Progenitor cell of endocrine pancreas (in vitro differentiated cells): ENCODE data around the gene GRIP1. TPM values are rescaled to one million over a fixed set of nuclear protein-coding genes. Genes with fewer than 3 reads are reported as not detected.

Source experiments
- DNase-seq: peaks from one replicate; pipeline ENCODE4 v3.0.0; 2021; ENCODE audit warnings: low spot score; ENCODE audit not compliant: unreplicated experiment
- H3K27ac Mint-ChIP-seq: 2 replicates; pipeline ENCODE4 v1.8.0; 2021; ENCODE audit warnings: mild to moderate bottlenecking, moderate library complexity, mixed read lengths
- H3K27me3 Mint-ChIP-seq: 2 replicates; pipeline ENCODE4 v1.8.0; 2021; ENCODE audit warnings: mixed read lengths
- H3K36me3 Mint-ChIP-seq: 2 replicates; pipeline ENCODE4 v1.8.0; 2022; ENCODE audit warnings: mixed read lengths; ENCODE audit not compliant: insufficient read depth
- H3K4me1 Mint-ChIP-seq: 2 replicates; pipeline ENCODE4 v1.8.0; 2021; ENCODE audit warnings: low read depth, mixed read lengths
- H3K4me3 Mint-ChIP-seq: 2 replicates; pipeline ENCODE4 v1.8.0; 2021; ENCODE audit warnings: low read depth, mild to moderate bottlenecking, moderate library complexity, mixed read lengths
- H3K9me3 Mint-ChIP-seq: 2 replicates; pipeline ENCODE4 v1.8.0; 2021; ENCODE audit warnings: low read depth, mixed read lengths
- total RNA-seq: library from RNA; stranded (reverse); gene quantifications from 2 replicates; pipeline ENCODE4 v1.2.1, GENCODE V29; 2021
- TF ChIP-seq, protein P1 (sequence below): fragments of 200-600 bp; sonication (generic); IDR thresholded peaks from one replicate; pipeline ENCODE4 v1.5.0; 2021; ENCODE audit warnings: antibody characterized with exemption, mild to moderate bottlenecking; ENCODE audit not compliant: unreplicated experiment

GRIP1 gene
- total RNA-seq, 1 donor from 2014 or later: 41.3 TPM

DNA sequence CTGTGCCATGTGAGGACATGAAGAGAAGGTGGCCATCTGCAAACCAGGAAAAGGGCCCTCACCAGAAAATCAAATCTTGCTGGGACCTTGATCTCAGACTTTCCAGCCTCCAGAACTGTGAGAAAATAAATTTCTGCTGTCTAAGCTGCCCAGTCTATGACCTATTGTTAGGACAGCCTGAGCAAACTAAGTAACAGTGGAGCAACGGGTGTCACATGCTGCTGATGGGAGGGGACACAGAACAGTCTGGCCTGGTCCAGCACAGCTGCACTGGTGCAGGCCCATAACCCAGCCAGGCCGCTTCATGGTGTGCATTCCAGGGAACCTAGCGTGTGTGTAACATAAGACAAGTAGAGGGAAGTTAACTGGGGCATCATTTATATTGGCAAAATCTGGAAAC, 42.1 kb downstream of the GRIP1 start:
- no peaks in the 10 kb centered on the region for H3K9me3 Mint-ChIP-seq
- no peak overlapping the region for H3K27ac Mint-ChIP-seq
- TF ChIP-seq, protein P1, sequence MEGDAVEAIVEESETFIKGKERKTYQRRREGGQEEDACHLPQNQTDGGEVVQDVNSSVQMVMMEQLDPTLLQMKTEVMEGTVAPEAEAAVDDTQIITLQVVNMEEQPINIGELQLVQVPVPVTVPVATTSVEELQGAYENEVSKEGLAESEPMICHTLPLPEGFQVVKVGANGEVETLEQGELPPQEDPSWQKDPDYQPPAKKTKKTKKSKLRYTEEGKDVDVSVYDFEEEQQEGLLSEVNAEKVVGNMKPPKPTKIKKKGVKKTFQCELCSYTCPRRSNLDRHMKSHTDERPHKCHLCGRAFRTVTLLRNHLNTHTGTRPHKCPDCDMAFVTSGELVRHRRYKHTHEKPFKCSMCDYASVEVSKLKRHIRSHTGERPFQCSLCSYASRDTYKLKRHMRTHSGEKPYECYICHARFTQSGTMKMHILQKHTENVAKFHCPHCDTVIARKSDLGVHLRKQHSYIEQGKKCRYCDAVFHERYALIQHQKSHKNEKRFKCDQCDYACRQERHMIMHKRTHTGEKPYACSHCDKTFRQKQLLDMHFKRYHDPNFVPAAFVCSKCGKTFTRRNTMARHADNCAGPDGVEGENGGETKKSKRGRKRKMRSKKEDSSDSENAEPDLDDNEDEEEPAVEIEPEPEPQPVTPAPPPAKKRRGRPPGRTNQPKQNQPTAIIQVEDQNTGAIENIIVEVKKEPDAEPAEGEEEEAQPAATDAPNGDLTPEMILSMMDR: no peak
- peaks cover 12% of the 10 kb centered on the region for H3K4me1 Mint-ChIP-seq
- DNase-seq: no peak
- H3K4me3 Mint-ChIP-seq: no peak overlapping the region
- no peaks in the 10 kb centered on the region for H3K27me3 Mint-ChIP-seq
- H3K36me3 Mint-ChIP-seq: no peaks in the 10 kb centered on the region

DNA sequence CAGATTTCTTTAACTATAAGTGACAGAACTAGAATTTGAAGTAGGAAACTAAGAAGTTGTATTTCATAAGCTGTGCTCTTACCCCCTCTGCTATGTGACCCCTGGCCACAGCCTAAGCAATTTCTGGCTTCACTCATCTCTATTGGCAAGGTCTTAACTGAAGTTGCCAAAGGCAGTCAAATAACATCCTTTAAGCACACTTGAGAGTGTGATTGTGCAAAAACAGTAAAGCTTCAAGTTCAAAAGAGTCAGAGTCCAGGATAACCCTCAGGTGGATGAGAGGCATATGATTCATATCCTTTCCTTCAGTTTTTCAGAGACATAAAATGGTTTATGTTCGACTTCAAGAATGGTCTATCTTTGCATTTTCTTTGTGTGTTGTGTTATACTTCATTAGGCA, 45.2 kb downstream of the GRIP1 start:
- Mint-ChIP-seq H3K4me1 (peaks cover 23% of the 10 kb centered on the region), H3K36me3 (no peaks in the 10 kb centered on the region), H3K27me3 (no peaks in the 10 kb centered on the region), H3K4me3 (no peak overlapping the region), H3K27ac (peak overlapping the region; percentile 22), H3K9me3 (no peaks in the 10 kb centered on the region)
- TF ChIP-seq, protein P1: no peak
- no peak for DNase-seq

DNA sequence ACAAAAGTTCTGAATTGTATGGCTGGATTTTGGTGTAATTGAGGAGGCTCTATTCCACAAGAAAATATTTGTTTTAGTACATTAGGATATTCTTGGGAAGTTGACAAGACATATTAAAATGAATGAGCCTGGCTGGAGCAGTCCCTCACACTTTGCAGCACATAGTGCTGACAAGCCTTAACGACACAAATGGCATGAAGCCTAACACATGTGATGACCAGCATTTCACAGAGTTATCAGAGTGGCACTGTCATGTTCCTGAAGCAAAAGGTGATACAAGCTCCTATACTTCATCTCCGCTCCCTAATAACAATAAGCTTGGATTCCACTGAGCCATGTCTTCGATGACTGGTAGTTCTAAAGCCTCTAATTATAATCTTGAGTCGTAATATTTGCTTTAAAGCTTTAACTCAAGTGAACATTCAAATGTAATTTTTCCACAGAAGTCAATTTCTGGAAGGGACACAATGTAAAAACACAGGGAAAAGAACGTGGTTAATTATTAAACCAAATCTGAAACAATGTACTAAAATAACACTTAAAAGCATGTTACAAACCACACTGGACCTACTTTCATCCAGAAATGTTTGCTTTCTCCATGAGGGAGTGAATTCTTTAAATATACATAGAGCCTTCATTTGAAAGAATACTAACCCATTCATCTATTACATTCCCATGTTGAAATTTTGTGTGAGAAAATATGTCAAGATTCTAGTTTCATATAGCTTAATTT, 49.6 kb downstream of the GRIP1 start:
- Mint-ChIP-seq H3K9me3 (no peaks in the 10 kb centered on the region), H3K27me3 (no peaks in the 10 kb centered on the region), H3K36me3 (no peaks in the 10 kb centered on the region), H3K4me1 (peaks cover 27% of the 10 kb centered on the region), H3K4me3 (no peak overlapping the region), H3K27ac (no peak overlapping the region)
- DNase-seq: no peak
- TF ChIP-seq, protein P1: no peak

DNA sequence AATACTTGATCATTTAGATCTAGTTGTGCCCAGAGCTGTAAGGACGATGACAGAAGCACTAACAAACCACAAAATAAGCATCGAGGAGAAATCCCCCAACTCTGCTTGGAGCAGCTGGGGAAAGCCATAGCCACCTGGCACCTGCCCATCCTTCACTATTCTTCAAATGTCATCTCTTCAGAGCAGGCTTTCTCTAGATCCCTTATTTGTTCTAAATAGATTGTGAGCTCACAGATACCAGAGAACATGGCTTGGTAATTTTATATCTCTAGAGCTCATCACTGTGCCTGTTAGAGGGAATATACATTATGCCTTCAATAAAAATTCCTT, 50.9 kb downstream of the GRIP1 start:
- Mint-ChIP-seq H3K27me3 (no peaks in the 10 kb centered on the region), H3K9me3 (no peaks in the 10 kb centered on the region), H3K4me3 (no peak overlapping the region), H3K27ac (peak overlapping the region; percentile 1), H3K36me3 (no peaks in the 10 kb centered on the region), H3K4me1 (peaks cover 19% of the 10 kb centered on the region)
- TF ChIP-seq, protein P1: no peak
- no peak for DNase-seq

DNA sequence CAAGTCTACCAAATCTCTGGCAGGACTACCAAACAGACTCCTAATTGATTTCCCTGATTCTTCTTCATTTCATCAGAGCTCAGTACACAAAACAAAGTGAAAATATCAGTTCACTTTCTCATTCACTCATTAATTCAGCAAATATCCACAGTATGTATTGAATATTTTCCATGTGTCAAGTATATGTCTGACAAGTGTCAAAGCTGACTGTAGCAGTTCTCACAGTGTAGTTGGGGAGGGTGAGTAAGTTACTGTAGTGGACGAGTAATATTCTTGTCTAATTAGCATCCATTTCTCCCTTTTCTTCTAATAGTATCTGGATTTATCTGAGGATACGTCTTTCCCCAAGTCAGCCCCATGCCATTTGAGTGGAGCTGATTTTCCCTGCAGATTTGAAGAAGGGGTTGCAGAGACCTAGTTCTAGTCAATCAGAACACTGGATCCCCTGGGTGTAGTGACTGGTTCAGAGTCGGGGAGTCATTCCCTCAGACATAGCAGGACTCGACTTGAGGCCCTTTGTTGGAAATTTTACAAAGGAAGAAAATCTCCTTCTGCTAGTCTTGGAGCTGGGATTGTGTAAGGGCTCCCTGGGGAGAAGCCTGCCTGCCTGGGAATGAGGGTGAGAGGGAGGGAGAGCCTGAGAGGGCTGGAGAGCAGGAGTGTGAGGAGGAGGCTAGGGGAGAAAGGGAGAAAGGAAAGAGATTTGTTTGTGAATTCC, 51.4 kb downstream of the GRIP1 start:
- Mint-ChIP-seq H3K9me3 (no peaks in the 10 kb centered on the region), H3K27me3 (no peaks in the 10 kb centered on the region), H3K27ac (peak overlapping the region; percentile 1), H3K36me3 (no peaks in the 10 kb centered on the region), H3K4me1 (peaks cover 19% of the 10 kb centered on the region), H3K4me3 (no peak overlapping the region)
- TF ChIP-seq, protein P1: no peak
- DNase-seq: no peak
